Uterus (tissue), 2 donors: Measurements from ENCODE around the gene WWOX.

Experiments used
- POLR2A ChIP-seq, 2 donors: fragments of 450-650 bp; IDR thresholded peaks; one replicate each; pipeline ENCODE4 v1.6.1; 2016; ENCODE audit warnings: antibody characterized with exemption in 2 of 2, mild to moderate bottlenecking in 1 of 2, moderate library complexity in 1 of 2
- TF ChIP-seq, protein P1 (sequence below), 4 experiments: fragments of 200-600 bp in 2 of 4; fragments of 450-650 bp in 2 of 4; sonication (generic) in 2 of 4; IDR thresholded peaks; one replicate each; pipeline ENCODE4 v1.5.1; 2016 to 2019; ENCODE audit warnings: antibody characterized with exemption in 4 of 4, mild to moderate bottlenecking in 2 of 4, moderate library complexity in 1 of 4

DNA sequence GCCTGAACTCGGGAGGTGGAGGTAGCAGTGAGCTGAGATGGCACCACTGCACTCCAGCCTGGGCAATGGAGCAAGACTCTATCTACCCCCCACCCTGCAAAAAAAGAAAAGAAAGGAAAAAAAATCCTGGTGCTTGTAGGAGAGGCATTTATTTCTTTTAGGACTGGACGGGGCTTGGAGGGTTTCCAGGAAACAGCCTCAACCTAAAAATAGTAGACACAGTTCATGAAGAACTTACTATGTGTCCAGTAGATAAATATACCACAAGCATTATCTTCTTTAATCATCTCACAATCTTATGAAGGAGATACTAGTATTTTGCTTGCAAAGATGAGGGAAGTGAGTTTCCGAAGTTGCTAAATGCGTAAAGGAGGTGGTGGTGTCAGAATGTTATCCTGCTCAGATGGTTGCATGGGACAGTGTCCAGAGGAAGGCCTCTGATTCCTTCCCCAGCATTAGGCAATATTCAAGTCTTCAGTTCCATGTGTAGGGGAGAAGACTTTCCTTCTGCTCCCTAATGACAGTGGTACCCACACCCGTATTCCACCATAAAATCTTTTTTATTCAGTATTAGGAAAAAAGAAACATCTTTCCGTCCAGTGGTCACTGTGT, 263.2 kb downstream of the WWOX start:
- TF ChIP-seq, protein P1, sequence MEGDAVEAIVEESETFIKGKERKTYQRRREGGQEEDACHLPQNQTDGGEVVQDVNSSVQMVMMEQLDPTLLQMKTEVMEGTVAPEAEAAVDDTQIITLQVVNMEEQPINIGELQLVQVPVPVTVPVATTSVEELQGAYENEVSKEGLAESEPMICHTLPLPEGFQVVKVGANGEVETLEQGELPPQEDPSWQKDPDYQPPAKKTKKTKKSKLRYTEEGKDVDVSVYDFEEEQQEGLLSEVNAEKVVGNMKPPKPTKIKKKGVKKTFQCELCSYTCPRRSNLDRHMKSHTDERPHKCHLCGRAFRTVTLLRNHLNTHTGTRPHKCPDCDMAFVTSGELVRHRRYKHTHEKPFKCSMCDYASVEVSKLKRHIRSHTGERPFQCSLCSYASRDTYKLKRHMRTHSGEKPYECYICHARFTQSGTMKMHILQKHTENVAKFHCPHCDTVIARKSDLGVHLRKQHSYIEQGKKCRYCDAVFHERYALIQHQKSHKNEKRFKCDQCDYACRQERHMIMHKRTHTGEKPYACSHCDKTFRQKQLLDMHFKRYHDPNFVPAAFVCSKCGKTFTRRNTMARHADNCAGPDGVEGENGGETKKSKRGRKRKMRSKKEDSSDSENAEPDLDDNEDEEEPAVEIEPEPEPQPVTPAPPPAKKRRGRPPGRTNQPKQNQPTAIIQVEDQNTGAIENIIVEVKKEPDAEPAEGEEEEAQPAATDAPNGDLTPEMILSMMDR (IDR thresholded peaks at IDR 0.05): no peak
- no peak for TF ChIP-seq POLR2A (IDR thresholded peaks at IDR 0.05)
